Loucy (cell line): ENCODE results near the gene THRAP3.

Experiments used
- CTCF ChIP-seq: fragments of 200-600 bp; sonication (generic); conservative IDR thresholded peaks from 2 replicates; pipeline ENCODE4 v1.5.1; 2014; ENCODE audit warnings: mild to moderate bottlenecking, antibody characterized with exemption, low read length
- EZH2phosphoT487 ChIP-seq: fragments of 200-600 bp; IDR thresholded peaks from 2 replicates; pipeline ENCODE4 v1.6.1; 2018; ENCODE audit warnings: antibody characterized with exemption, mild to moderate bottlenecking, moderate library complexity, borderline replicate concordance

- TF ChIP-seq CTCF = no peak
- no peak for TF ChIP-seq EZH2phosphoT487
Measured at GRCh38 chr1:36303650-36304360, 79.6 kb downstream of the THRAP3 start.
